Upper lobe of right lung (tissue), 1 donor: ENCODE measurements around the gene PHRF1. TPM values are rescaled to one million over a fixed set of nuclear protein-coding genes. Genes with fewer than 3 reads are reported as not detected.

Source experiments
- ATAC-seq: fragments of 200-7000 bp; cut with Tn5 transposase; one replicate; pipeline ENCODE4 v1.9.1; 2020; ENCODE audit warnings: mild to moderate bottlenecking, moderate library complexity
- DNase-seq: peaks from one replicate; pipeline ENCODE4 v3.0.0-alpha.2; 2020
- H3K27ac ChIP-seq: fragments of 200-600 bp; one replicate; pipeline ENCODE4 v1.8.0; 2022
- H3K27me3 ChIP-seq: fragments of 200-600 bp; one replicate; pipeline ENCODE4 v1.8.0; 2022; ENCODE audit warnings: mild to moderate bottlenecking
- H3K36me3 ChIP-seq: fragments of 200-600 bp; one replicate; pipeline ENCODE4 v1.8.0; 2022
- H3K4me1 ChIP-seq: fragments of 200-600 bp; one replicate; pipeline ENCODE4 v1.8.0; 2022
- H3K4me3 ChIP-seq: fragments of 200-600 bp; one replicate; pipeline ENCODE4 v1.8.0; 2022; ENCODE audit warnings: mild to moderate bottlenecking
- H3K9me3 ChIP-seq: fragments of 200-600 bp; one replicate; pipeline ENCODE4 v1.8.0; 2022
- intact Hi-C: fragments of 100-400 bp; cut with DNase I; formaldehyde crosslinking; loops from one replicate; pipeline ENCODE4 v1.11.0; 2022
- total RNA-seq: library from RNA; stranded (reverse); fragmentation: NEBNext Ultra II Directional; extraction: Animal tissue kit (Norgen Biotek cat#: 25700); gene quantifications from one replicate; pipeline ENCODE4 v1.2.1, GENCODE V29; 2021
- TF ChIP-seq, protein P1 (sequence below): fragments of 200-600 bp; IDR thresholded peaks from one replicate; pipeline ENCODE4 v1.8.0; 2022; ENCODE audit warnings: antibody characterized with exemption
- donor health status: DM: no; HTN: yes; CAD: no; lungs with severe emphysema.

The PHRF1 gene
- total RNA-seq, 1 donor from 2014 or later, result 31.0 TPM

DNA sequence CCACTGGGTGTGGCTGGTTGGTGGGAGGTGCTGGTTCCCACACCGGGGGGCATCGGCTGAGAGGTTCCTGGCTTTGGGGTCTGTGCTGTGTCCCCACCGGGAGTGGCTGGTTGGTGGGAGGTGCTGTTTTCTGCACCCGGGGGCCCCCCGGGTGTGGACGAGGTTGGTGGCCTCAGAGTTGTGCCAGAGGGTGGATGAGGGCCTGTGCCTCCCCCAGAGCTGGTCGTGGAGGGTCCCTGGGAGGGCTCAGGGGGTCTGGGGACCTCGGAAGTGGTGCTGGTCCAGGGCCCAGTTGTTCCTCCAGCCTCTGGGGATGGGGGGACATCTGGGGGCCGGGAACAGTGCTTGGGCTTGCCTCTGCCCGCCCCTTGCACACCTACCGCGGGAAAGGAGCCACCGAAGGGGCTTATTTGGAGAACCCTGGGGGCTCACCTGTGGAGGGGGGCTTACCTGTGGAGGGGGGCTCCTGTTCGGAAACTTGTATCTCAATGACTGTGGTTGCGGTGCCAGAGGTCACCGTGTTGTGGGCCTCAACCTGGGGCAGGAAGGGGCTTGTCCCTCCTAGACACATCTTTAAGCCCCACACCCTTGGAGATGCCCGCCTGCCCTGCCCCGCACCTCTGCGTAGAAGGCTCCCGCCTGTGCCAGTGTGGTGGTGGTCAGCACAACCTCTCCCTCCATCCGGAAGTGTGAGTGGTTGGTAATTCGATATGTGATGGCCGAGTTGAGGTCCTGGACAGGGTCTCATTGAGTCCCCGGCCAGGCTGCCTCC is 42.8 kb downstream of the PHRF1 start:
- Histone ChIP-seq H3K27me3 (no peaks in the 10 kb centered on the region), H3K27ac (no peak overlapping the region), H3K4me1 (peaks cover 20% of the 10 kb centered on the region), H3K4me3 (no peak overlapping the region), H3K36me3 (no peaks in the 10 kb centered on the region), H3K9me3 (no peaks in the 10 kb centered on the region)
- DNase-seq (no peak), ATAC-seq (no peak)
- intact Hi-C loops, result no loop called here
- TF ChIP-seq, protein P1, sequence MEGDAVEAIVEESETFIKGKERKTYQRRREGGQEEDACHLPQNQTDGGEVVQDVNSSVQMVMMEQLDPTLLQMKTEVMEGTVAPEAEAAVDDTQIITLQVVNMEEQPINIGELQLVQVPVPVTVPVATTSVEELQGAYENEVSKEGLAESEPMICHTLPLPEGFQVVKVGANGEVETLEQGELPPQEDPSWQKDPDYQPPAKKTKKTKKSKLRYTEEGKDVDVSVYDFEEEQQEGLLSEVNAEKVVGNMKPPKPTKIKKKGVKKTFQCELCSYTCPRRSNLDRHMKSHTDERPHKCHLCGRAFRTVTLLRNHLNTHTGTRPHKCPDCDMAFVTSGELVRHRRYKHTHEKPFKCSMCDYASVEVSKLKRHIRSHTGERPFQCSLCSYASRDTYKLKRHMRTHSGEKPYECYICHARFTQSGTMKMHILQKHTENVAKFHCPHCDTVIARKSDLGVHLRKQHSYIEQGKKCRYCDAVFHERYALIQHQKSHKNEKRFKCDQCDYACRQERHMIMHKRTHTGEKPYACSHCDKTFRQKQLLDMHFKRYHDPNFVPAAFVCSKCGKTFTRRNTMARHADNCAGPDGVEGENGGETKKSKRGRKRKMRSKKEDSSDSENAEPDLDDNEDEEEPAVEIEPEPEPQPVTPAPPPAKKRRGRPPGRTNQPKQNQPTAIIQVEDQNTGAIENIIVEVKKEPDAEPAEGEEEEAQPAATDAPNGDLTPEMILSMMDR, result no peak

DNA sequence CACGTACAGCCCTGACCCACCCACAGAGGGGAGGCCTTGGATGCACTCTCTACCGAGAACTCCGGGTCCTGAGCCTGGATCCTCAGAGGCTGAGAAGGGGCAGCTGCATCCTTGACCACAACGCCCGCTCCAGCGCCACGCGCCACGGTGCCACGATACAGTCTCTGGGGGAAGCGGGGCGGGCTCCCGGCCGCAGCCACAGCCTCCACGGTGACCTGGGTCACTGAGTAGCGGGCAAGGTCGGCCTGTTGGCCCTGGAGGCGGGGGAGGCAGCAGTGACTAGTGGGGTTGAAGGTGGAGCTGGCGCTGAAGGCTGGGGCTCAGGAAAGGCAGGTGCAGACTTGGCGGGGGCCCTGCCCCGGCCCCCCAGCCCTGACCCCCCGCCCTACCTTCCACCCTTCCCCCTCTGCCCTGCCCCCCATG is 43.4 kb downstream of the PHRF1 start:
- TF ChIP-seq, protein P1, result no peak
- Histone ChIP-seq H3K4me3 (no peak overlapping the region), H3K9me3 (no peaks in the 10 kb centered on the region), H3K36me3 (no peaks in the 10 kb centered on the region), H3K27me3 (peaks cover 3% of the 10 kb centered on the region), H3K4me1 (peaks cover 14% of the 10 kb centered on the region), H3K27ac (no peak overlapping the region)
- intact Hi-C loops, result no loop called here
- no peak for ATAC-seq
- no peak for DNase-seq

DNA sequence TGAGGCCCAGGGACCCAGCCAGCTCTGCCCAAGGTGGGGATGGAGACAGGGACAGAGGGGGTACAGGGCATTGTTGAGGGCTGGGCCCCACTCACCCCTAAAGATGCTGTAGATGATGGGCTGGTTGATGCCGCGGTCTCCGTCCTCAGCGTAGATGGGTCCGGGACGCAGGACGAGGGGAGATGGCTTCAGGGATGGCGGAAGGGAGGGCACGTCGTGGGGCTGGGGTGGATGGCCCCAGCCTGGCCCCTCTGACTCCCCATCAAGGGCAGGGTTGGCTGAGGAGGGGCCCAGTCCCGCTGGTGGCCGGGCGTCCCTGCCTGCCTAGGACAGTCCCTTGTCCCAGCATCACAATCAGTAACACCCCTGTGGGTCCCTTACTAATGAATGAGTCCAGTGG is 43.9 kb downstream of the PHRF1 start:
- no peak for ATAC-seq
- intact Hi-C loops, result no loop called here
- Histone ChIP-seq H3K9me3 (no peaks in the 10 kb centered on the region), H3K27ac (no peak overlapping the region), H3K4me3 (no peak overlapping the region), H3K4me1 (peaks cover 8% of the 10 kb centered on the region), H3K36me3 (no peaks in the 10 kb centered on the region), H3K27me3 (peaks cover 7% of the 10 kb centered on the region)
- DNase-seq, result no peak
- TF ChIP-seq, protein P1, result no peak

DNA sequence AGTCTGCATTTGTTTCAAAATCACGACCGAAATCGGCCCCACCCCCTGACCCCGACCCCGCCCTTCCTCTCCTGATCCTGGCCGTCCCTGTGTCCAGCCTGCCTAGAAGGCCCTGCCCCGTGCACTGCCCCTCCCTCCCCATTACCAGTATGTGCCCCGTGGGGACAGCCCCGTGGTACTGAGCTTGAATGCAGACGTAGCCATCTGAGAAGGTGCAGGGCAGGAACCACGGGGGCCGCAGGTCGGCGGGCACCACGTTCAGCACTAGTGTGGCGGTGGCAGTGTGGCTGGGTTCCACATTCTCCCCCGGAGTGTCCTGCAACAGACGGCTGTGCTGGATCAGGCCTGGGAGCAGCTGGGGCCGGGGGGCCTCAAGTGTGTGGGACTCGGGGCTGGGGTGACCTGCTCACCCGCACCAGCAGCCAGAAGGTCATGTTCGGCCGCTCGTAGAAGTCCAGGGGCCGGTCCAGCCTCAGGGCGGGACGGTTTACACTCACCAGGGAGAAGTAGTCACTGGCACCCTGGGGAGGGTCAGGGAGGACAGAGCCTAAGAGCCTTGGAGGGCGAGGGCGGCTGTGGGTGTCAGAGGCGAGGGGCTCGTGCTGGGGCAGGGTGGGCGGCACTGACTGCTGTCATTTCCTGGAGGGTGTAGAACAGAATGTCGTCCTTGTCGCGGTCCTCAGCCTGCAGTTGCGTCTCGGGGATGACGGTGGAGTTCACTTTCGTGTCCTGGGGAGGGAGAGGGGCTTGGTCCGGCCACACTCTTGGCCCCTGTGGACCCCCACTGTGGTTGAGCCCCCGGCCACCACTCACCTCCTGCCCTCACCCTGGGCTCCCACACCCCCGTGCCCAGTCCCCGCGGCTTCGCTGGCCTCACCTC is 44.9 kb downstream of the PHRF1 start:
- ATAC-seq (no peak), DNase-seq (no peak)
- TF ChIP-seq, protein P1, result no peak
- H3K27ac ChIP-seq, result no peak overlapping the region
- intact Hi-C loops, result no loop called here
- peaks cover 4% of the 10 kb centered on the region for H3K4me1 ChIP-seq
- H3K9me3 ChIP-seq, result no peaks in the 10 kb centered on the region
- H3K4me3 ChIP-seq, result no peak overlapping the region
- peaks cover 17% of the 10 kb centered on the region for H3K27me3 ChIP-seq
- no peaks in the 10 kb centered on the region for H3K36me3 ChIP-seq

DNA sequence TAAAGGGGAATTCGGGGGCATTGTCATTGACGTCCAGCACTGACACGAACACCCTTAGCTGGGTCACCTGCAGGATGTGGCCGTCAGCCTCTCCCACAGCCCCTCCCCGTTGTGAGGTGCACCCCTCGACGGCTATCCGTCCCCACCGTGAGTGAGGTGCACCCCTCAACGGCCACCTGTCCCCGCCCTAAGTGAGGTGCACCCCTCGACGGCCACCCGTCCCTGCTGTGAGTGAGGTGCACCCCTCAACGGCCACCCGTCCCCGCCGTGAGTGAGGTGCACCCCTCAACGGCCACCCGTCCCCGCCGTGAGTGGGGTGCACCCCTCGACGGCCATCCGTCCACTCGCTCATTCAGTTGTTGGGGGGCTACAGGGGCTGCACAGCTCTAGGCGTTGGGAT is 45.6 kb downstream of the PHRF1 start:
- no peaks in the 10 kb centered on the region for H3K9me3 ChIP-seq
- H3K4me1 ChIP-seq, result no peaks in the 10 kb centered on the region
- H3K36me3 ChIP-seq, result no peaks in the 10 kb centered on the region
- ATAC-seq, result no peak
- DNase-seq, result no peak
- H3K27me3 ChIP-seq, result peaks cover 20% of the 10 kb centered on the region
- H3K4me3 ChIP-seq, result no peak overlapping the region
- TF ChIP-seq, protein P1, result no peak
- intact Hi-C loops, result no loop called here
- H3K27ac ChIP-seq, result no peak overlapping the region
